ENCODE measurements around the gene PLA2G6.

DNA sequence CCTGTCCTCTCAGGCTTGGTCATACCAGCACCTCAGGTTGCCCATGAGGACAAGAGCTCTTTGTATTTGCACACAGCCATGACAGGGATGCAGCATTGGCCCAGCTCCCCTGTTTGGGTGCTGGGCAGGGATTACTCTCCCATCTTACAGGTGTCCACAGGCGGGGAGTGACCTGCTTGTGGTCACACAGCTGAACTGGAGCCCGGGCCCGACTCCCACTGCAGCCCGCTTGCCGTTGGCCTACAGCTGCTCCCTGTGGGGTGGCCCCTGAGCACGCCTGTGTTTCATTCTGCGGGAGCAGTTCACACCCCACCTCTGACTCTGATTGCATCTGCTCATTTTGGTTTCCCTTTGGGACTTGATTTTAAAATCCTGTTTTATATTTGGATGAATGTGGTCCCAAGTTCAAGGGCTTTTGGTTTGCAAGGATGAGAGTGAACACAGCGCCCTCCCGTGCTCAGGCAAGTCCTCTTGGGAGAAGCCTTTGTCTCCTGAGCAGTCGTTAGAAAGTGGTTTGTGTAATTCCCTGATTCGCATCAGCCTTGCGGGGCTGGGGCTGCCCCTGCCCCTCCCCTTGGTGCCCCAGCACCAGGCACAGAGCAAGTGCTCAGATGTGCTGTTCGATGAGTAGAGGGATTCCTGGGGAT is 115.1 kb downstream of the PLA2G6 start:
- TF ChIP-seq POLR2A (IDR thresholded peaks at IDR 0.05) = no peak
- TF ChIP-seq, protein P1, sequence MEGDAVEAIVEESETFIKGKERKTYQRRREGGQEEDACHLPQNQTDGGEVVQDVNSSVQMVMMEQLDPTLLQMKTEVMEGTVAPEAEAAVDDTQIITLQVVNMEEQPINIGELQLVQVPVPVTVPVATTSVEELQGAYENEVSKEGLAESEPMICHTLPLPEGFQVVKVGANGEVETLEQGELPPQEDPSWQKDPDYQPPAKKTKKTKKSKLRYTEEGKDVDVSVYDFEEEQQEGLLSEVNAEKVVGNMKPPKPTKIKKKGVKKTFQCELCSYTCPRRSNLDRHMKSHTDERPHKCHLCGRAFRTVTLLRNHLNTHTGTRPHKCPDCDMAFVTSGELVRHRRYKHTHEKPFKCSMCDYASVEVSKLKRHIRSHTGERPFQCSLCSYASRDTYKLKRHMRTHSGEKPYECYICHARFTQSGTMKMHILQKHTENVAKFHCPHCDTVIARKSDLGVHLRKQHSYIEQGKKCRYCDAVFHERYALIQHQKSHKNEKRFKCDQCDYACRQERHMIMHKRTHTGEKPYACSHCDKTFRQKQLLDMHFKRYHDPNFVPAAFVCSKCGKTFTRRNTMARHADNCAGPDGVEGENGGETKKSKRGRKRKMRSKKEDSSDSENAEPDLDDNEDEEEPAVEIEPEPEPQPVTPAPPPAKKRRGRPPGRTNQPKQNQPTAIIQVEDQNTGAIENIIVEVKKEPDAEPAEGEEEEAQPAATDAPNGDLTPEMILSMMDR (IDR thresholded peaks at IDR 0.05) = no peak

All from lower leg skin (tissue), 3 donors.